ENCODE results near the gene BEST4. TPM values are rescaled to one million over a fixed set of nuclear protein-coding genes. Genes with fewer than 3 reads are reported as not detected.
A peak's percentile ranks its signal among the peaks of the same experiment; 100 is the strongest.

Gene BEST4
- total and polyA plus RNA-seq, 7 donors = 0.33 to 37.1 (median 6.0) TPM; not detected in 2

- H3K4me1 ChIP-seq = peaks cover 0 to 25% (median 19%) of the 10 kb centered on the region in 4 donors
- no peak overlapping the region for H3K4me3 ChIP-seq
- peaks cover 0 to 3% (median 0%) of the 10 kb centered on the region in 4 donors for H3K36me3 ChIP-seq
- no peaks in the 10 kb centered on the region for H3K27me3 ChIP-seq
- H3K27ac ChIP-seq = no peak overlapping the region
- WGBS, 2 donors = 88 to 93% methylated on average over 6 of the region's 6 CpGs
- no peak for DNase-seq
- H3K9me3 ChIP-seq = no peaks in the 10 kb centered on the region
- no peak for TF ChIP-seq CTCF (IDR thresholded peaks at IDR 0.05)
- no peak for TF ChIP-seq POLR2A (IDR thresholded peaks at IDR 0.05)
- no peak for TF ChIP-seq POLR2AphosphoS5 (IDR thresholded peaks at IDR 0.05)
- no peak for TF ChIP-seq EP300 (IDR thresholded peaks at IDR 0.05)
- intact Hi-C loops (cut with DNase I) = loop anchor here (5.0 kb wide), 1 partner anchor 35 kb away; the partner anchor contains the start of gene BEST4
Observed at GRCh38 chr1:44822131-44822701, 34.2 kb upstream of the BEST4 start.

DNA sequence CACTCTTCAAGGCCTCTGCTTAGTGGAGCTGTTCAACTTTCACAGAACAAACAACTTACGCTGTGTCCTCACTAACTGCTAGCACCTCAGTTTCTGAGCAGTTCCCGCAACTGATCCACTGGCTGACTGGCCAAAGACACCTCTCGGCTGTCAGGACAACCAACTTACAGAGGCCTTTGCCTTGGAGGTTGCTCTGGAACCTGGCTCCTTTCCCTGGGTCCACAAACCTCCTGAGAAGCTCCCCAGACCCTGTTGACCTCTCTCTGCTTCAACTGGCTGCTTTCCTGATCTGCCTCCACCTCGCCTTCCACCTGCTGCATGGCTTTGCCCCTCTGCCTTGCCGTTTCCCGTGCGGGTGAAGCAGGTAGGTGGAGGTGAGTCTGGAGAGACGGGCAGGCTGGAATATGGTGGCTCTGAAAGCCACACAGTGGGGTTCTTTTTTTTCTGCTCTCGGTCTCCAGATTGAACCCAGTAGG lies 33.3 kb upstream of the BEST4 start:
- WGBS, 2 donors = 85 to 92% methylated on average over 9 of the region's 9 CpGs
- H3K27me3 ChIP-seq = no peaks in the 10 kb centered on the region
- intact Hi-C loops (cut with DNase I) = loop anchor here (5.0 kb wide), 1 partner anchor 34 kb away; the partner anchor contains the start of gene BEST4
- TF ChIP-seq POLR2AphosphoS5 (IDR thresholded peaks at IDR 0.05) = no peak
- TF ChIP-seq POLR2A (IDR thresholded peaks at IDR 0.05) = no peak
- TF ChIP-seq CTCF (IDR thresholded peaks at IDR 0.05) = no peak
- TF ChIP-seq EP300 (IDR thresholded peaks at IDR 0.05) = no peak
- H3K4me1 ChIP-seq = peaks cover 0 to 25% (median 19%) of the 10 kb centered on the region in 4 donors
- H3K4me3 ChIP-seq = no peak overlapping the region
- H3K36me3 ChIP-seq = no peaks in the 10 kb centered on the region
- peak overlapping the region; percentile 87 to 91 (median 90) for H3K27ac ChIP-seq
- DNase-seq = no peak
- no peaks in the 10 kb centered on the region for H3K9me3 ChIP-seq

DNA sequence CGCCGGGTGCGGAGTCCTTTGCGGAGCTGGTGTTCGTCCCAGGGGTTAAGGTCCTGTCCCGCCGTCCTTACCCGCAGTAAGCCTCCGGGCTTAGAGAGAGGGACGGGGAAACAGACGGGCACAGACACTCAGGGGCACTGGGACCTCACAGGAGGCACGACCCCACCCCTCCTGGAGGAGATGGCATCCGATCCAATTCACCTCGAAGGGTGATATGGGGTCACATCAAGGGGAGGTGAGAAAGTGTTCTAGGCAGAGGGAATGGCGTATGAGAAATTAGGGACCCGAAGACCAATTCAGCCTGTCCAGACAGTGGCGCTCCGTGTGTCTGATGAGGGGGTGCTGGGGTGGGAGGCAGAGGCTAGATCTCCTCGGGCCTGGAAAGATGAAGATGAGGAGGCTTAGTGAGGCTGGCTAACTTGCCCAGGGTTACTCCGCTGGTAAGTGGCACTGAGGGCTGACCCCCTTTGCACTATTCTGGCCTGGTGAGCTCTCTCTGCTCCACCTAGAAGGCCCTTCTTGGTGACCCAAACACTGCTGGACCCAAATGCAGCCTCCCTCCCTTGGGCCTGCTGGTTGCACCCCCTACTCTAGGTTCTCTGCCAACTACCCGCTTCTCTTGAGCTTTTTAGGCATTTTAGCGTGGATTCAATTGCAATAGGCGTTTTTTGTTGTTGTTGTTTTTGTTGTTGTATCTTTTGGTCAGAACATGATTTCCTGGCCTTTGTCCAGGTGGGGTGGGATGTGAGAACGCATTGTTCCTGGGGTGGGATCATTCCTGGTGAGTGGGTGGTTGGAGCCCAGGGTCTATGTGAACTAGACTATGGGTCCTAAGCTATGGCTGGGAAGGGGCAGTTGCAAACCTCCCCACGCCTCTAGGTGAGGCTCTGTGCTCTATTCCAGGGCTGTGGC lies 32.6 kb upstream of the BEST4 start:
- intact Hi-C loops (cut with DNase I) = loop anchor here (5.0 kb wide), 1 partner anchor 33 kb away; the partner anchor contains the start of gene BEST4
- H3K4me1 ChIP-seq = peaks cover 0 to 25% (median 19%) of the 10 kb centered on the region in 4 donors

More for the DNA sequence above, 32.6 kb upstream of the BEST4 start:
- Histone ChIP-seq H3K4me3 (peak overlapping the region; percentile 51 to 65 (median 59)), H3K9me3 (no peaks in the 10 kb centered on the region), H3K36me3 (no peaks in the 10 kb centered on the region), H3K27ac (peak overlapping the region; percentile 87 to 91 (median 90)), H3K27me3 (no peaks in the 10 kb centered on the region)
- peak; percentile 66 for DNase-seq
- no peak for TF ChIP-seq POLR2A (IDR thresholded peaks at IDR 0.05)
- TF ChIP-seq CTCF (IDR thresholded peaks at IDR 0.05) = no peak
- no peak for TF ChIP-seq EP300 (IDR thresholded peaks at IDR 0.05)
- TF ChIP-seq POLR2AphosphoS5 (IDR thresholded peaks at IDR 0.05) = no peak
- WGBS, 2 donors = 21 to 26% methylated on average over 25 of the region's 25 CpGs
